GM23338 (cell line): Measurements from ENCODE around the gene SLC5A6. TPM values are rescaled to one million over a fixed set of nuclear protein-coding genes. Genes with fewer than 3 reads are reported as not detected.
"Not testable (repeated sequence)": the region's sequence is repeated elsewhere in the genome, so short reads cannot be mapped to it uniquely, and the experiment has no call there.

ENCODE experiments used
- ATAC-seq: fragments of 200-7000 bp; cut with Tn5 transposase; 3 replicates; pipeline ENCODE4 v1.9.1; 2020
- DNase-seq: peaks from one replicate; pipeline ENCODE4 v3.0.0-alpha.2; 2015; ENCODE audit warnings: low spot score
- H2AFZ ChIP-seq: fragments of 200-600 bp; sonication (generic); 2 replicates; pipeline ENCODE4 v1.8.0; 2016; ENCODE audit warnings: antibody characterized with exemption, mild to moderate bottlenecking, moderate library complexity
- H3F3A ChIP-seq: fragments of 200-600 bp; sonication (generic); replicated peaks from 2 replicates; pipeline ENCODE4 v1.8.0; 2017; ENCODE audit warnings: antibody characterized with exemption, mixed run types, low read depth
- H3K27ac ChIP-seq: fragments of 200-600 bp; sonication (generic); 2 replicates; pipeline ENCODE4 v1.6.1; 2016; ENCODE audit warnings: low read depth
- H3K27me3 ChIP-seq: fragments of 200-600 bp; sonication (generic); 2 replicates; pipeline ENCODE4 v1.8.0; 2016; ENCODE audit warnings: mild to moderate bottlenecking, mixed run types, moderate library complexity; ENCODE audit not compliant: insufficient read depth
- H3K36me3 ChIP-seq: fragments of 200-600 bp; sonication (generic); 2 replicates; pipeline ENCODE4 v1.8.0; 2016; ENCODE audit warnings: mild to moderate bottlenecking; ENCODE audit not compliant: insufficient read depth
- H3K4me1 ChIP-seq: fragments of 200-600 bp; sonication (generic); 2 replicates; pipeline ENCODE4 v1.8.0; 2016; ENCODE audit warnings: mild to moderate bottlenecking, moderate library complexity; ENCODE audit not compliant: insufficient read depth
- H3K4me2 ChIP-seq: fragments of 200-600 bp; sonication (generic); 2 replicates; pipeline ENCODE4 v1.7.1; 2017; ENCODE audit warnings: mixed run types
- H3K4me3 ChIP-seq: fragments of 200-600 bp; sonication (generic); 2 replicates; pipeline ENCODE4 v1.6.1; 2016; ENCODE audit warnings: mixed run types
- H3K79me2 ChIP-seq: fragments of 200-600 bp; sonication (generic); replicated peaks from 2 replicates; pipeline ENCODE4 v1.8.0; 2017; ENCODE audit warnings: mild to moderate bottlenecking; ENCODE audit not compliant: insufficient read depth
- H3K9me2 ChIP-seq: fragments of 200-600 bp; sonication (generic); 2 replicates; pipeline ENCODE4 v1.8.0; 2017; ENCODE audit not compliant: insufficient read depth
- H4K20me1 ChIP-seq: fragments of 200-600 bp; sonication (generic); replicated peaks from 2 replicates; pipeline ENCODE4 v1.8.0; 2017; ENCODE audit warnings: mild to moderate bottlenecking; ENCODE audit not compliant: insufficient read depth
- H3K27ac Mint-ChIP-seq: 2 replicates; pipeline ENCODE4 v1.8.0; 2020; ENCODE audit warnings: inconsistent platforms, mild to moderate bottlenecking, moderate library complexity, mixed read lengths
- H3K27me3 Mint-ChIP-seq: 3 replicates; pipeline ENCODE4 v1.8.0; 2022; ENCODE audit warnings: low read depth, mild to moderate bottlenecking, moderate library complexity, mixed read lengths, inconsistent platforms; ENCODE audit not compliant: insufficient read depth, poor library complexity
- H3K36me3 Mint-ChIP-seq: 3 replicates; pipeline ENCODE4 v1.8.0; 2021; ENCODE audit warnings: low read depth, mild to moderate bottlenecking, inconsistent platforms, moderate library complexity, mixed read lengths
- H3K4me1 Mint-ChIP-seq: 3 replicates; pipeline ENCODE4 v1.8.0; 2020; ENCODE audit warnings: mild to moderate bottlenecking, inconsistent platforms, mixed read lengths
- H3K4me3 Mint-ChIP-seq: 3 replicates; pipeline ENCODE4 v1.8.0; 2021; ENCODE audit warnings: moderate library complexity, mild to moderate bottlenecking, inconsistent platforms, mixed read lengths
- H3K9me3 Mint-ChIP-seq: 3 replicates; pipeline ENCODE4 v1.8.0; 2020; ENCODE audit warnings: moderate library complexity, mild to moderate bottlenecking, inconsistent platforms, mixed read lengths
- POLR2AphosphoS5 ChIP-seq: IDR thresholded peaks from 2 replicates; pipeline ENCODE4 v1.6.1; 2016; ENCODE audit warnings: antibody characterized with exemption, low read depth
- STAT1 ChIP-seq: IDR thresholded peaks from one replicate; pipeline ENCODE4 v1.6.1; 2016; ENCODE audit warnings: antibody characterized with exemption; ENCODE audit not compliant: unreplicated experiment
- ZNF331 ChIP-seq: fragments of 250-450 bp; sonication (Bioruptor Pico); IDR thresholded peaks from 2 replicates; pipeline ENCODE4 v1.5.0; 2020; ENCODE audit warnings: low read depth, mild to moderate bottlenecking, moderate library complexity
- polyA plus RNA-seq: library from polyadenylated mRNA; unstranded; fragments of >200 nt; fragmentation: Nextera tagmentation; extraction: Ambion mirVana; gene quantifications from 2 replicates; pipeline ENCODE4 v1.2.1, GENCODE V29; 2016
- total RNA-seq: library from RNA; depleted of rRNA; stranded (reverse); fragments of >200 nt; shearing (Covaris generic); gene quantifications from 2 replicates; pipeline ENCODE4 v1.2.3, GENCODE V29; 2014
- TF ChIP-seq, protein P1 (sequence below): IDR thresholded peaks from 2 replicates; pipeline ENCODE4 v1.6.1; 2016; ENCODE audit warnings: antibody characterized with exemption
- TF ChIP-seq, protein P2 (sequence below), 2 experiments: fragments of 200-600 bp in 1 of 2; sonication (generic) in 1 of 2; conservative IDR thresholded peaks; 2 replicates each; pipeline versions ENCODE4 v1.5.1 to v1.6.1; 2016 to 2017; ENCODE audit warnings: antibody characterized with exemption in 2 of 2, low read depth in 2 of 2, mild to moderate bottlenecking in 2 of 2, moderate library complexity in 1 of 2

SLC5A6 gene
- total and polyA plus RNA-seq, 2 experiments from 2014 or later, result 44.3 to 153 TPM

DNA sequence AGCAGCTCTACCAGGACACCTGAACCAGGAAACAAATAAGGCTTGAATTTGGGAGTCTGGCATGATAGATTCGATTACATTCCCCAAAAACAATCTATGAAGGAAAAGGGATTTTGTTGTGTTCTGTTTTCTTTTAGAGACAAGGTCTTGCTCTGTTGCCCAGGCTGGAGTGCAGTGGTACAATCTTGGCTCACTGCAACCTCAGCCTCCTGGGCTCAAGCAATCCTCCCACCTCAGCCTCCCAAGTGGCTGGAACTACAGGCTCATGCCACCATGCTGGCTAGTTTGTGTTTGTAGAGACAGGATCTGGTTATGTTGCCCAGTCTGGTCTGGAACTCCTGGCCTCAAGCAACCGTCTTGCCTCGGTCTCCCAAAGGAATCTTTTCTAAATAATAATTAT, 14.0 kb downstream of the SLC5A6 start:
- H3K36me3 Mint-ChIP-seq, result peaks cover 35% of the 10 kb centered on the region
- not testable (repeated sequence) for H3K27me3 Mint-ChIP-seq, H3K4me2 ChIP-seq

DNA sequence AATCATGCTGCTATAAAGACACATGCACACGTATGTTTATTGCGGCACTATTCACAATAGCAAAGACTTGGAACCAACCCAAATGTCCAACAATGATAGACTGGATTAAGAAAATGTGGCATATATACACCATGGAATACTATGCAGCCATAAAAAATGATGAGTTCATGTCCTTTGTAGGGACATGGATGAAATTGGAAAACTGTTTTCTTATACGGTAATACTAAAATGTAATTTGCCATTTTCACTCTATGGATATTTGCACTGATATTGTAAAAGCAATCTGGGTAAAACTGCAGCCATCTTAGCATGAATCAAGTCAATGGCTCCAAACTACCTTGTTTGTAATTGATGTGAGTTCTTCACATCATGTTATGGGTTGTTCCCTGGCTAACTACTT, 16.3 kb downstream of the SLC5A6 start:
- H3F3A ChIP-seq, H3K4me3 ChIP-seq, H3K4me1 ChIP-seq, H3K36me3 ChIP-seq, H3K4me3 Mint-ChIP-seq, H3K79me2 ChIP-seq, H3K27me3 Mint-ChIP-seq, H3K9me2 ChIP-seq, H2AFZ ChIP-seq, H3K4me2 ChIP-seq, H3K9me3 Mint-ChIP-seq, DNase-seq, ATAC-seq, H4K20me1 ChIP-seq, H3K4me1 Mint-ChIP-seq, H3K27me3 ChIP-seq, H3K27ac ChIP-seq, H3K27ac Mint-ChIP-seq: not testable (repeated sequence)
- H3K36me3 Mint-ChIP-seq, result peaks cover 15% of the 10 kb centered on the region

More for the DNA sequence above, 14.0 kb downstream of the SLC5A6 start:
- not testable (repeated sequence) for H3K4me1 Mint-ChIP-seq, H3K36me3 ChIP-seq, H3K9me3 Mint-ChIP-seq, H3F3A ChIP-seq, ATAC-seq, H3K4me1 ChIP-seq, H4K20me1 ChIP-seq, H2AFZ ChIP-seq, H3K27ac Mint-ChIP-seq, H3K4me3 Mint-ChIP-seq, DNase-seq, H3K9me2 ChIP-seq, H3K27me3 ChIP-seq, H3K27ac ChIP-seq, H3K79me2 ChIP-seq, H3K4me3 ChIP-seq

DNA sequence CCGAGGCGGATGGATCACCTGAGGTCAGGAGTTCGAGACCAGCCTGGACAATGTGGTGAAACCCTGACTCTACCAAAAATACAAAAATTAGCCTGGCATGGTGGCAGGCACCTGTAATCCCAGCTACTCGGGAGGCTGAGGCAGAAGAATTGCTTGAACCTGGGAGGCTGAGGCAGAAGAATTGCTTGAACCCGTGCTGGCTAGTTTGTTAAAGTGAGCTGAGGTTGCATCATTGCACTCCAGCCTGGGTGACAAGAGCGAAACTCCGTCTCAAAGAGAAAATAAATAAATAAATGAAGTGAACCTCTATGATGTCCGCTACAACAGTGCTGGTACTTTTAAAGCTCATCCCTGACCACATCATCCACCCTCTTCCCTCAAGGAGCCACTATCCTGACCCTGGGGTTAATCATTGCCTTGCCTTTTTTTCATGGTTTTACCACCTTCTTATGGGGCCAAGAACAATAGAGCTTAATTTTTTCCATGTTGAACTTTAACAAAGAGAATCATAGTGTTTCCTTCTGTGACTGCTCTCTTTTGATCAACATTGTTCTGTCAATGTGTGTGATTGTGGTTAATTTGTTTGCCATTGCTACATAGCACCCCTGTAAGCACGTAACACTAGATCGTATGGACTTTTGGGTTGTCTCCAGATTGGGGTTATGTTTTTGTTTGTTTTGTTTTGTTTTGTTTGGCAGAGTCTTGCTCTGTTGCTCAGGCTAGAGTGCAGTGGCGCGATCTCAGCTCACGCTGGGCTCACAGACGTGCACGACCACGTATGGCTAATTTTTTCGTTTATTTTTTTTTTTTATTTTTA, 17.3 kb downstream of the SLC5A6 start:
- peaks cover 8% of the 10 kb centered on the region for H3K36me3 Mint-ChIP-seq
- no peak for DNase-seq
- Histone ChIP-seq H3K4me1 (no peaks in the 10 kb centered on the region), H3F3A (no peaks in the 10 kb centered on the region), H3K9me2 (no peaks in the 10 kb centered on the region), H3K4me2 (no peak overlapping the region), H3K36me3 (no peaks in the 10 kb centered on the region), H3K79me2 (no peaks in the 10 kb centered on the region), H3K27ac (no peak overlapping the region), H3K27me3 (no peaks in the 10 kb centered on the region), H4K20me1 (no peaks in the 10 kb centered on the region), H2AFZ (no peak overlapping the region), H3K4me3 (no peak overlapping the region)
- ATAC-seq, result no peak
- TF ChIP-seq, protein P1, sequence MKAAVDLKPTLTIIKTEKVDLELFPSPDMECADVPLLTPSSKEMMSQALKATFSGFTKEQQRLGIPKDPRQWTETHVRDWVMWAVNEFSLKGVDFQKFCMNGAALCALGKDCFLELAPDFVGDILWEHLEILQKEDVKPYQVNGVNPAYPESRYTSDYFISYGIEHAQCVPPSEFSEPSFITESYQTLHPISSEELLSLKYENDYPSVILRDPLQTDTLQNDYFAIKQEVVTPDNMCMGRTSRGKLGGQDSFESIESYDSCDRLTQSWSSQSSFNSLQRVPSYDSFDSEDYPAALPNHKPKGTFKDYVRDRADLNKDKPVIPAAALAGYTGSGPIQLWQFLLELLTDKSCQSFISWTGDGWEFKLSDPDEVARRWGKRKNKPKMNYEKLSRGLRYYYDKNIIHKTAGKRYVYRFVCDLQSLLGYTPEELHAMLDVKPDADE, result no peak
- TF ChIP-seq, protein P2, sequence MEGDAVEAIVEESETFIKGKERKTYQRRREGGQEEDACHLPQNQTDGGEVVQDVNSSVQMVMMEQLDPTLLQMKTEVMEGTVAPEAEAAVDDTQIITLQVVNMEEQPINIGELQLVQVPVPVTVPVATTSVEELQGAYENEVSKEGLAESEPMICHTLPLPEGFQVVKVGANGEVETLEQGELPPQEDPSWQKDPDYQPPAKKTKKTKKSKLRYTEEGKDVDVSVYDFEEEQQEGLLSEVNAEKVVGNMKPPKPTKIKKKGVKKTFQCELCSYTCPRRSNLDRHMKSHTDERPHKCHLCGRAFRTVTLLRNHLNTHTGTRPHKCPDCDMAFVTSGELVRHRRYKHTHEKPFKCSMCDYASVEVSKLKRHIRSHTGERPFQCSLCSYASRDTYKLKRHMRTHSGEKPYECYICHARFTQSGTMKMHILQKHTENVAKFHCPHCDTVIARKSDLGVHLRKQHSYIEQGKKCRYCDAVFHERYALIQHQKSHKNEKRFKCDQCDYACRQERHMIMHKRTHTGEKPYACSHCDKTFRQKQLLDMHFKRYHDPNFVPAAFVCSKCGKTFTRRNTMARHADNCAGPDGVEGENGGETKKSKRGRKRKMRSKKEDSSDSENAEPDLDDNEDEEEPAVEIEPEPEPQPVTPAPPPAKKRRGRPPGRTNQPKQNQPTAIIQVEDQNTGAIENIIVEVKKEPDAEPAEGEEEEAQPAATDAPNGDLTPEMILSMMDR (conservative IDR thresholded peaks at IDR 0.05; ENCODE audit: low read depth in 2 of 2), result no peak
- TF ChIP-seq ZNF331 (CRISPR knock-in tag), result no peak
- no peak for TF ChIP-seq POLR2AphosphoS5
- TF ChIP-seq STAT1, result no peak
- H3K9me3 Mint-ChIP-seq, result no peaks in the 10 kb centered on the region
- no peaks in the 10 kb centered on the region for H3K27me3 Mint-ChIP-seq
- H3K4me1 Mint-ChIP-seq, result no peaks in the 10 kb centered on the region
- no peak overlapping the region for H3K4me3 Mint-ChIP-seq
- no peak overlapping the region for H3K27ac Mint-ChIP-seq
